ENCODE data around the gene NAV2. TPM values are rescaled to one million over a fixed set of nuclear protein-coding genes. Genes with fewer than 3 reads are reported as not detected.
A peak's percentile ranks its signal among the peaks of the same experiment; 100 is the strongest.

Gene NAV2
- total RNA-seq, 1 experiment from 2014 or later, result 23.3 TPM

- Histone ChIP-seq H3K4me2 (no peak overlapping the region), H4K20me1 (ENCODE audit: insufficient read depth) (no peaks in the 10 kb centered on the region), H2AFZ (no peak overlapping the region), H3K79me2 (ENCODE audit: low read depth) (peaks cover 9% of the 10 kb centered on the region; the same call in 1 of the 2 replicates), H3K36me3 (ENCODE audit: low read depth) (no peaks in the 10 kb centered on the region), H3F3A (ENCODE audit: insufficient read depth, low read depth) (peaks cover 44% of the 10 kb centered on the region), H3K27ac (no peak overlapping the region), H3K4me3 (no peak overlapping the region), H3K27me3 (ENCODE audit: insufficient read depth, low read depth) (no peaks in the 10 kb centered on the region), H3K9me2 (ENCODE audit: insufficient read depth) (no peaks in the 10 kb centered on the region), H3K9me3 (ENCODE audit: insufficient read depth, low read depth) (no peaks in the 10 kb centered on the region), H3K4me1 (replicated peaks; ENCODE audit: insufficient read depth) (peaks cover 60% of the 10 kb centered on the region)
- intact Hi-C loops (cut with micrococcal nuclease; ENCODE audit: unreplicated experiment), result loop anchor here (5.0 to 10.0 kb wide), 2 partner anchors 78 to 331 kb away; partner anchors contain the start of gene HTATIP2
- CTCF ChIA-PET, result no interaction called here
- POLR2A ChIA-PET (ENCODE audit: unreplicated experiment), result no interaction called here
- no TSS peak for BruUV-seq (replicated peaks)
- no peak for DNase-seq
- TF ChIP-seq CTCF (conservative IDR thresholded peaks at IDR 0.05), result no peak
- TF ChIP-seq EZH2 (IDR thresholded peaks at IDR 0.05; ENCODE audit: low read depth), result no peak
These were observed 321.2 kb downstream of the NAV2 start for GRCh38 chr11:20033806-20034205.

- ChIA-PET POLR2A (ENCODE audit: unreplicated experiment) (no interaction called here), CTCF (interaction anchor here (1.0 kb wide), 1 partner anchor 404 kb away, joined by 3 read pairs; no protein-coding TSS in a partner anchor)
- intact Hi-C loops (cut with micrococcal nuclease; ENCODE audit: unreplicated experiment), result loop anchor here (5.0 to 10.0 kb wide), 2 partner anchors 77 to 330 kb away; partner anchors contain the start of gene HTATIP2
- Histone ChIP-seq H3K4me3 (no peak overlapping the region), H3F3A (ENCODE audit: insufficient read depth, low read depth) (peaks cover 42% of the 10 kb centered on the region), H3K27me3 (ENCODE audit: insufficient read depth, low read depth) (no peaks in the 10 kb centered on the region), H3K4me2 (peak overlapping the region; percentile 43; the same call in 1 of the 2 replicates), H3K9me3 (ENCODE audit: insufficient read depth, low read depth) (no peaks in the 10 kb centered on the region), H3K4me1 (replicated peaks; ENCODE audit: insufficient read depth) (peaks cover 56% of the 10 kb centered on the region), H2AFZ (no peak overlapping the region), H3K9me2 (ENCODE audit: insufficient read depth) (no peaks in the 10 kb centered on the region), H4K20me1 (ENCODE audit: insufficient read depth) (no peaks in the 10 kb centered on the region), H3K27ac (no peak overlapping the region), H3K36me3 (ENCODE audit: low read depth) (no peaks in the 10 kb centered on the region), H3K79me2 (ENCODE audit: low read depth) (no peaks in the 10 kb centered on the region)
- no TSS peak for BruUV-seq (replicated peaks)
- DNase-seq, result no peak
- no peak for TF ChIP-seq EZH2 (IDR thresholded peaks at IDR 0.05; ENCODE audit: low read depth)
- no peak for TF ChIP-seq CTCF (conservative IDR thresholded peaks at IDR 0.05)
These were observed 322.3 kb downstream of the NAV2 start for GRCh38 chr11:20034941-20035340.

- peaks cover 38% of the 10 kb centered on the region for H3F3A ChIP-seq (ENCODE audit: insufficient read depth, low read depth)
- no peaks in the 10 kb centered on the region for H3K79me2 ChIP-seq (ENCODE audit: low read depth)
- no peaks in the 10 kb centered on the region for H3K9me3 ChIP-seq (ENCODE audit: insufficient read depth, low read depth)
- peak overlapping the region; percentile 43 for H3K4me2 ChIP-seq
- TF ChIP-seq CTCF (conservative IDR thresholded peaks at IDR 0.05), result no peak
- no peak for TF ChIP-seq EZH2 (IDR thresholded peaks at IDR 0.05; ENCODE audit: low read depth)
- H3K27ac ChIP-seq, result peak overlapping the region; percentile 66
- no peaks in the 10 kb centered on the region for H3K36me3 ChIP-seq (ENCODE audit: low read depth)
- BruUV-seq (replicated peaks), result no TSS peak
- no peak for DNase-seq
- no peak overlapping the region for H2AFZ ChIP-seq
- intact Hi-C loops (cut with micrococcal nuclease; ENCODE audit: unreplicated experiment), result loop anchor here (10.0 kb wide), 1 partner anchor 329 kb away; the partner anchor contains the start of gene HTATIP2
- H3K4me1 ChIP-seq (replicated peaks; ENCODE audit: insufficient read depth), result peaks cover 52% of the 10 kb centered on the region
- ChIA-PET CTCF (interaction anchor here (1.0 kb wide), 1 partner anchor 404 kb away, joined by 3 read pairs; no protein-coding TSS in a partner anchor), POLR2A (ENCODE audit: unreplicated experiment) (no interaction called here)
- no peaks in the 10 kb centered on the region for H4K20me1 ChIP-seq (ENCODE audit: insufficient read depth)
- no peaks in the 10 kb centered on the region for H3K27me3 ChIP-seq (ENCODE audit: insufficient read depth, low read depth)
- H3K4me3 ChIP-seq, result no peak overlapping the region
- no peaks in the 10 kb centered on the region for H3K9me2 ChIP-seq (ENCODE audit: insufficient read depth)
These were observed 322.7 kb downstream of the NAV2 start for GRCh38 chr11:20035375-20035700.

Measured in PC-9 (cell line).